ENCODE results near the gene APBA1. TPM values are rescaled to one million over a fixed set of nuclear protein-coding genes. Genes with fewer than 3 reads are reported as not detected.

Gene APBA1
- total RNA-seq, 4 donors from 2014 or later = 3.6 to 11.7 (median 8.0) TPM

DNA sequence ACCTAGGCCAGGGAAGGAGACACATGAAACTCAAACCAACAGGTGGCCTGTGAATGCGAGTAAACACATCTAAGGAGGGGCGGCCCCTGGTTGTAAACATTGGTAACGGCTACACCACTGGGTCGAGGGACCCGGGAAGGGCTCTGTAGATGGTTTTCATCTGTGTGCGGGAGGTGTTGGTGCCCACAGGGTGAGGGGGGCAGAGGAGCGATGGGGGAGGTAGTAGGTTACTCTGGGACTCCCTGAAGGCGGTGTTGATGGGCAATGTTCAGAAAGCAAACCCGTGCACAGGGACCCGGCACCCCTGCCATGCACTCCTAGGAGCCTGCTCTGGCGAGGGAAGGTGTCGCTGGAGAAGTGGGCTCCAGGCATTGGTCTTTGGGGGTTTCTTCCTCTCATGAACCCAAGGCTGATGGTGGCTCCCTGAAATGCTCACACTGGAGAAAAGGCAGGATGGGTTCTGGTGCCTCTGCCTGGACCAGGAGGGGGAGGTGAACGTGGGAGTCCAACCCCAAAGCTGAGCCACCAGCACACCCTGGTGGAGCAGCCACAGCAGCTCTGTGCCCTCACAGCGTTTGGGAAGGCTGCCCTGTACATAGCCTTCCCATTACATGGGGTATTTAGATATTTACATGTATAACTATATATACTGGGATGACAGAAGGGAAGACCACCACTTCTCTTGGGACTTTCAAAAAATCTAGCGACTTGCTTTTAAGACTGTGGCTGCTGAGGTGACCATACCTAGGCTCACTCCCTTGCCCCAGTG lies 244.0 kb downstream of the APBA1 start:
- Histone ChIP-seq H3K9me3 (no peaks in the 10 kb centered on the region), H3K4me1 (no peaks in the 10 kb centered on the region), H3K4me3 (no peak overlapping the region), H3K27ac (no peak overlapping the region), H3K36me3 (no peaks in the 10 kb centered on the region), H3K27me3 (no peaks in the 10 kb centered on the region)
- intact Hi-C loops (cut with DNase I; ENCODE audit: low total_unique reads) = loop anchor here (10.0 kb wide), 1 partner anchor 117 kb away; no protein-coding TSS in a partner anchor
- TF ChIP-seq CTCF (IDR thresholded peaks at IDR 0.05) = no peak
- TF ChIP-seq POLR2A (IDR thresholded peaks at IDR 0.05) = no peak
- DNase-seq = no peak

DNA sequence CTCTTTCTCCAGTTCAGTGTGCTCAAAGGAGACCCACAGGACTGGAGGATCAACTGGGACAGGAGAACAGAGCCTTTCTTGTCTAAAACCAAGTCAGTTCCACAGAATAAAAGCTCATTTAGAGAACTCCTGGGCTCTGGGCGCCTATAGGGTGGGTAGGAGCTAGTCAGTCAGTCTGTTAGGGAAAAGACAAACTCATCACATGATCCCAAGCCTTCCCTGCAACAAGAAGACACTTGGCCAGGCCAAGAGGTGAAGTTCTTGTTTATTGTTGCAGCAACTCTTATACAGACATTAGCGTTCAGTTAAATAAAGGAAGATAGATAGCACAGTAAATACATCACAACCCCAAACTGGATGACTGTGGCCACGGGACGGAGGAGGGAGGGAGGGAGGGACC lies 244.9 kb downstream of the APBA1 start:
- H3K27me3 ChIP-seq = no peaks in the 10 kb centered on the region
- no peaks in the 10 kb centered on the region for H3K9me3 ChIP-seq
- no peaks in the 10 kb centered on the region for H3K4me1 ChIP-seq
- H3K4me3 ChIP-seq = no peak overlapping the region
- no peak overlapping the region for H3K27ac ChIP-seq
- TF ChIP-seq CTCF (IDR thresholded peaks at IDR 0.05) (no peak), POLR2A (IDR thresholded peaks at IDR 0.05) (no peak)
- no peak for DNase-seq
- intact Hi-C loops (cut with DNase I; ENCODE audit: low total_unique reads) = loop anchor here (10.0 kb wide), 1 partner anchor 118 kb away; no protein-coding TSS in a partner anchor
- H3K36me3 ChIP-seq = no peaks in the 10 kb centered on the region

GRCh38 chr9:69425136-69425801 lies 246.9 kb downstream of the APBA1 start:
- intact Hi-C loops (cut with DNase I; ENCODE audit: low total_unique reads) = loop anchor here (10.0 kb wide), 1 partner anchor 120 kb away; no protein-coding TSS in a partner anchor
- no peak overlapping the region for H3K27ac ChIP-seq
- no peak overlapping the region for H3K4me3 ChIP-seq
- no peaks in the 10 kb centered on the region for H3K36me3 ChIP-seq
- no peak for TF ChIP-seq POLR2A (IDR thresholded peaks at IDR 0.05)
- TF ChIP-seq CTCF (IDR thresholded peaks at IDR 0.05) = no peak
- no peaks in the 10 kb centered on the region for H3K9me3 ChIP-seq
- H3K4me1 ChIP-seq = no peaks in the 10 kb centered on the region
- DNase-seq = no peak
- H3K27me3 ChIP-seq = no peaks in the 10 kb centered on the region

DNA sequence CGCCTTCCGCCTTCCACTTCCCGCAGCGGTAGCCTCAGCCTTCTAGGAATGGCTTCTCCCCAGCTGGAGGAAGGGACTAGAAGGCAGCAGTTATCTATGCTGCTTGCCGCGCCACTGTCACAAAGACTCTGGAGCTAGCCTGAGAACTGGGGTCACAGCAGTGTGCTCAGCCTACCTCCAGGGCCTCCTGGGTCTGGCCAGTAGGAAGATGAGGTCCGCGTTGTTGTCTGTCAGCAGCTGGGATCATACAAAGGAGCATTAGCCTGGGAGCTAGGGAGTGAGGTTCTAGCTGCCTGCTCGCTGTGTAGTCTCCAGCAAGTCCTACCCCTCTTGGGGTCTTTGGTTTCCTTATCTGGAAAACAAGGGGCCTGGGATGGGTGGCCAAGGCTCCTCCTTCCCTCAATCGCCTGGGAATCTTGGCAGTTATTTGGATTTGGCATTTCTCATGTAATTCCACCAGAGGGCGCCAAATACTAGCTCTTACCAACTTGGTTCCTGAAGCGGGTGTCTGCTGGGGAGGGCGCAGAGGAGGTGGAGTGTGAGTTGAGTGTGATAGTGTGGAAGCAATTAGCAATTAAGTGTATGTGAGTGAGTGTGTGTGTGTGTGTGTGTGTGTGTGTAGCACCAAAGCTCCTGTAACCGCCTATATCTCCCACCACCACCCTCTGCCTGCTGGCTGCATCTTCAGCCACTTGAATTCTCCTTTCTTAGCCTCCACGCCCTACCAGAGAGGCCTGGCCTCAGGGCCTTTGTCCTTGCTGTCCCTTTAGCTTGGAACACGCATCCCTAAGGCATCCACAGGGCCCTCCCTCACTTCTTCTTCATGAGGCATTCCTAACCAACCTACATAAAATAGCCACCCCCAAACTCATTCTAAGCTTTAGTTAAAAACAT lies 250.0 kb downstream of the APBA1 start:
- no peaks in the 10 kb centered on the region for H3K27me3 ChIP-seq
- no peaks in the 10 kb centered on the region for H3K9me3 ChIP-seq
- no peak overlapping the region for H3K27ac ChIP-seq
- no peak overlapping the region for H3K4me3 ChIP-seq
- DNase-seq = peak; percentile 47 to 56
- H3K4me1 ChIP-seq = no peaks in the 10 kb centered on the region
- no peak for TF ChIP-seq POLR2A (IDR thresholded peaks at IDR 0.05)
- TF ChIP-seq CTCF (IDR thresholded peaks at IDR 0.05) = peak; percentile 78 to 84 (median 80)
- H3K36me3 ChIP-seq = no peaks in the 10 kb centered on the region
- intact Hi-C loops (cut with DNase I; ENCODE audit: low total_unique reads) = loop anchor here (10.0 kb wide), 1 partner anchor 123 kb away; no protein-coding TSS in a partner anchor
